Central memory CD4-positive, alpha-beta T cell (primary cell): ENCODE data around the gene MAPRE2.
A peak's percentile ranks its signal among the peaks of the same experiment; 100 is the strongest.
"Not testable (repeated sequence)": the region's sequence is repeated elsewhere in the genome, so short reads cannot be mapped to it uniquely, and the experiment has no call there.

ENCODE experiments used
- DNase-seq: peaks from one replicate; pipeline ENCODE4 v3.0.0; 2022

MAPRE2 gene

GRCh38 chr18:35127201-35127600 lies 86.0 kb downstream of the MAPRE2 start:
- DNase-seq: no peak

- DNase-seq: no peak
Measured at GRCh38 chr18:35128675-35129074, 87.5 kb downstream of the MAPRE2 start.

- no peak for DNase-seq
Measured at GRCh38 chr18:35130236-35130635, 89.0 kb downstream of the MAPRE2 start.

- DNase-seq: no peak
Measured at GRCh38 chr18:35131387-35132020, 90.3 kb downstream of the MAPRE2 start.

- no peak for DNase-seq
Measured at GRCh38 chr18:35132021-35132902, 91.0 kb downstream of the MAPRE2 start.

GRCh38 chr18:35134190-35134730 lies 93.0 kb downstream of the MAPRE2 start:
- DNase-seq: no peak

- DNase-seq: no peak
Measured at GRCh38 chr18:35134791-35135531, 93.7 kb downstream of the MAPRE2 start.

- DNase-seq: no peak
Measured at GRCh38 chr18:35136248-35136647, 95.0 kb downstream of the MAPRE2 start.

GRCh38 chr18:35136885-35137284 lies 95.7 kb downstream of the MAPRE2 start:
- DNase-seq: no peak

GRCh38 chr18:35137632-35138031 lies 96.4 kb downstream of the MAPRE2 start:
- no peak for DNase-seq

- DNase-seq: no peak
Measured at GRCh38 chr18:35138773-35139172, 97.6 kb downstream of the MAPRE2 start.

GRCh38 chr18:35139517-35139916 lies 98.3 kb downstream of the MAPRE2 start:
- DNase-seq: no peak

- DNase-seq: no peak
Measured at GRCh38 chr18:35141077-35141476, 99.9 kb downstream of the MAPRE2 start.

- no peak for DNase-seq
Measured at GRCh38 chr18:35141567-35142274, 100.5 kb downstream of the MAPRE2 start.

- DNase-seq: no peak
Measured at GRCh38 chr18:35142275-35142615, 101.0 kb downstream of the MAPRE2 start.

- peak; percentile 33 for DNase-seq
Measured at GRCh38 chr18:35143622-35144596, 102.7 kb downstream of the MAPRE2 start.

- DNase-seq: no peak
Measured at GRCh38 chr18:35144698-35145097, 103.5 kb downstream of the MAPRE2 start.

- not testable (repeated sequence) for DNase-seq
Measured at GRCh38 chr18:35150195-35150594, 109.0 kb downstream of the MAPRE2 start.

- no peak for DNase-seq
Measured at GRCh38 chr18:35153609-35154272, 112.5 kb downstream of the MAPRE2 start.

GRCh38 chr18:35155398-35156117 lies 114.3 kb downstream of the MAPRE2 start:
- DNase-seq: no peak
